Esophagus squamous epithelium (tissue), 4 donors: ENCODE data around the gene MGAT5.

ENCODE experiments used
- POLR2A ChIP-seq, 4 donors: fragments of 450-650 bp; IDR thresholded peaks; one replicate each; pipeline ENCODE4 v1.6.1; 2017; ENCODE audit warnings: antibody characterized with exemption in 4 of 4, mild to moderate bottlenecking in 4 of 4, moderate library complexity in 3 of 4
- TF ChIP-seq, protein P1 (sequence below), 6 experiments: fragments of 450-650 bp in 4 of 6; fragments of 200-600 bp in 2 of 6; sonication (generic) in 2 of 6; IDR thresholded peaks; one replicate each; pipeline ENCODE4 v1.5.1; 2016 to 2019; ENCODE audit warnings: antibody characterized with exemption in 6 of 6, mild to moderate bottlenecking in 4 of 6, moderate library complexity in 4 of 6

DNA sequence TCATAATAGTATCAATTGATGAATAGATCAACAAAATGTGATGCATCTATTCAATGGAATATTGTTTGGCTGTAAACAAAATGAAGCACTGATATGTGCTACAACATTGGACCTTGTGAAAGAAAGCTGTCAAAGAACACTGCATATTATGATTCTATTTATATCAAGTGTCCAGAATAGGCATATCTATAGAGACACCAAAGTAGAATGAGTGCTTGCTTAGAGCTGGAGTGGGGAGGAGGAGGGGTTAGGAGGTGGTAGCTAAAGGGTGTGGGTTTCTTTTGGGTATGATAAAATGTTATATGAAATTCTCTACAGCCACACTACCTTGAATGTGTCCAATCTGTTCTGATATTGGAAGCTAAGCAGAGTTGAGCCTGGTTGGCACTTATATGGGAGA lies 23.0 kb upstream of the MGAT5 start:
- TF ChIP-seq, protein P1, sequence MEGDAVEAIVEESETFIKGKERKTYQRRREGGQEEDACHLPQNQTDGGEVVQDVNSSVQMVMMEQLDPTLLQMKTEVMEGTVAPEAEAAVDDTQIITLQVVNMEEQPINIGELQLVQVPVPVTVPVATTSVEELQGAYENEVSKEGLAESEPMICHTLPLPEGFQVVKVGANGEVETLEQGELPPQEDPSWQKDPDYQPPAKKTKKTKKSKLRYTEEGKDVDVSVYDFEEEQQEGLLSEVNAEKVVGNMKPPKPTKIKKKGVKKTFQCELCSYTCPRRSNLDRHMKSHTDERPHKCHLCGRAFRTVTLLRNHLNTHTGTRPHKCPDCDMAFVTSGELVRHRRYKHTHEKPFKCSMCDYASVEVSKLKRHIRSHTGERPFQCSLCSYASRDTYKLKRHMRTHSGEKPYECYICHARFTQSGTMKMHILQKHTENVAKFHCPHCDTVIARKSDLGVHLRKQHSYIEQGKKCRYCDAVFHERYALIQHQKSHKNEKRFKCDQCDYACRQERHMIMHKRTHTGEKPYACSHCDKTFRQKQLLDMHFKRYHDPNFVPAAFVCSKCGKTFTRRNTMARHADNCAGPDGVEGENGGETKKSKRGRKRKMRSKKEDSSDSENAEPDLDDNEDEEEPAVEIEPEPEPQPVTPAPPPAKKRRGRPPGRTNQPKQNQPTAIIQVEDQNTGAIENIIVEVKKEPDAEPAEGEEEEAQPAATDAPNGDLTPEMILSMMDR (IDR thresholded peaks at IDR 0.05), result no peak
- TF ChIP-seq POLR2A (IDR thresholded peaks at IDR 0.05), result no peak
